ENCODE measurements around the gene CYP2C9.

DNA sequence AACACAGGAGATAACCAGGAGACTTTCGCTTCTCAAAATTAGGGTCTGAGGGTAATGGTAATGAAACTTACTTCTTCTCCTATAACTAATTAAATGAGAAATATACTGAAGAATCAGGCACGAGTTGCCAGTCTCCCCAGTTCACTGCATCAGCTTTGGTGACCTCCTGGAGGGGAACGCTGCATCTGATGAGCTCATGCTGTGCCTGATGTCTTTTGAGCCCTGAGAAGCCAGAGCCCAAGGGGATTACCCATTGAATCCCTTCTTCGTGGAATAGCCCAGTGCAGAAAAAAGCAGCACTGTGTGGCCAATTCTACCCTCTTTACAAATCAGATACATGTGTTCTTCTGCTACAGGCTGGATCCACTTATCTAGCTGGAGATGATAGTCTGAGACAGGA, 45.1 kb downstream of the CYP2C9 start:
- TF ChIP-seq, protein P1, sequence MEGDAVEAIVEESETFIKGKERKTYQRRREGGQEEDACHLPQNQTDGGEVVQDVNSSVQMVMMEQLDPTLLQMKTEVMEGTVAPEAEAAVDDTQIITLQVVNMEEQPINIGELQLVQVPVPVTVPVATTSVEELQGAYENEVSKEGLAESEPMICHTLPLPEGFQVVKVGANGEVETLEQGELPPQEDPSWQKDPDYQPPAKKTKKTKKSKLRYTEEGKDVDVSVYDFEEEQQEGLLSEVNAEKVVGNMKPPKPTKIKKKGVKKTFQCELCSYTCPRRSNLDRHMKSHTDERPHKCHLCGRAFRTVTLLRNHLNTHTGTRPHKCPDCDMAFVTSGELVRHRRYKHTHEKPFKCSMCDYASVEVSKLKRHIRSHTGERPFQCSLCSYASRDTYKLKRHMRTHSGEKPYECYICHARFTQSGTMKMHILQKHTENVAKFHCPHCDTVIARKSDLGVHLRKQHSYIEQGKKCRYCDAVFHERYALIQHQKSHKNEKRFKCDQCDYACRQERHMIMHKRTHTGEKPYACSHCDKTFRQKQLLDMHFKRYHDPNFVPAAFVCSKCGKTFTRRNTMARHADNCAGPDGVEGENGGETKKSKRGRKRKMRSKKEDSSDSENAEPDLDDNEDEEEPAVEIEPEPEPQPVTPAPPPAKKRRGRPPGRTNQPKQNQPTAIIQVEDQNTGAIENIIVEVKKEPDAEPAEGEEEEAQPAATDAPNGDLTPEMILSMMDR (IDR thresholded peaks at IDR 0.05; ENCODE audit: poor library complexity, severe bottlenecking), result no peak
- TF ChIP-seq EZH2 (IDR thresholded peaks at IDR 0.05; ENCODE audit: borderline replicate concordance, insufficient read depth, low read length, poor library complexity, severe bottlenecking) (no peak), POLR2AphosphoS5 (IDR thresholded peaks at IDR 0.05) (no peak), EP300 (conservative IDR thresholded peaks at IDR 0.05; ENCODE audit: poor library complexity, severe bottlenecking) (no peak), MXI1 (conservative IDR thresholded peaks at IDR 0.05; ENCODE audit: poor library complexity, severe bottlenecking) (no peak), TAF1 (IDR thresholded peaks at IDR 0.05; ENCODE audit: low read depth) (no peak), SMC3 (conservative IDR thresholded peaks at IDR 0.05; ENCODE audit: poor library complexity) (no peak)
- TF ChIP-seq, protein P2, sequence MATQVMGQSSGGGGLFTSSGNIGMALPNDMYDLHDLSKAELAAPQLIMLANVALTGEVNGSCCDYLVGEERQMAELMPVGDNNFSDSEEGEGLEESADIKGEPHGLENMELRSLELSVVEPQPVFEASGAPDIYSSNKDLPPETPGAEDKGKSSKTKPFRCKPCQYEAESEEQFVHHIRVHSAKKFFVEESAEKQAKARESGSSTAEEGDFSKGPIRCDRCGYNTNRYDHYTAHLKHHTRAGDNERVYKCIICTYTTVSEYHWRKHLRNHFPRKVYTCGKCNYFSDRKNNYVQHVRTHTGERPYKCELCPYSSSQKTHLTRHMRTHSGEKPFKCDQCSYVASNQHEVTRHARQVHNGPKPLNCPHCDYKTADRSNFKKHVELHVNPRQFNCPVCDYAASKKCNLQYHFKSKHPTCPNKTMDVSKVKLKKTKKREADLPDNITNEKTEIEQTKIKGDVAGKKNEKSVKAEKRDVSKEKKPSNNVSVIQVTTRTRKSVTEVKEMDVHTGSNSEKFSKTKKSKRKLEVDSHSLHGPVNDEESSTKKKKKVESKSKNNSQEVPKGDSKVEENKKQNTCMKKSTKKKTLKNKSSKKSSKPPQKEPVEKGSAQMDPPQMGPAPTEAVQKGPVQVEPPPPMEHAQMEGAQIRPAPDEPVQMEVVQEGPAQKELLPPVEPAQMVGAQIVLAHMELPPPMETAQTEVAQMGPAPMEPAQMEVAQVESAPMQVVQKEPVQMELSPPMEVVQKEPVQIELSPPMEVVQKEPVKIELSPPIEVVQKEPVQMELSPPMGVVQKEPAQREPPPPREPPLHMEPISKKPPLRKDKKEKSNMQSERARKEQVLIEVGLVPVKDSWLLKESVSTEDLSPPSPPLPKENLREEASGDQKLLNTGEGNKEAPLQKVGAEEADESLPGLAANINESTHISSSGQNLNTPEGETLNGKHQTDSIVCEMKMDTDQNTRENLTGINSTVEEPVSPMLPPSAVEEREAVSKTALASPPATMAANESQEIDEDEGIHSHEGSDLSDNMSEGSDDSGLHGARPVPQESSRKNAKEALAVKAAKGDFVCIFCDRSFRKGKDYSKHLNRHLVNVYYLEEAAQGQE (IDR thresholded peaks at IDR 0.05; ENCODE audit: borderline replicate concordance), result no peak

Data from neural cell (in vitro differentiated cells).